K562 (cell line): ENCODE measurements around the gene APC. TPM values are rescaled to one million over a fixed set of nuclear protein-coding genes. Genes with fewer than 3 reads are reported as not detected.
"Not testable (repeated sequence)": the region's sequence is repeated elsewhere in the genome, so short reads cannot be mapped to it uniquely, and the experiment has no call there.

Experiments
- ATAC-seq: fragments of 200-7000 bp; cut with Tn5 transposase; 3 replicates; pipeline ENCODE4 v1.9.1; 2020; ENCODE audit warnings: moderate library complexity
- BruUV-seq: library from RNA; stranded (reverse); fragments of 400-500 nt; replicated peaks from 2 replicates; lab custom pipeline; 2021; lab: Mats Ljungman, UMichigan
- CTCF ChIA-PET: fragments of 300-600 bp; formaldehyde crosslinking; extraction: SDS; loops from one replicate; lab custom pipeline; 2021; ENCODE audit warnings: low intra/inter-chr PET ratio; lab: Yijun Ruan, JAX
- POLR2A ChIA-PET: fragments of 300-600, 350-650 bp; sonication (Branson Sonifier 250); formaldehyde crosslinking; extraction: SDS; loops from one replicate; lab custom pipeline; 2021; ENCODE audit warnings: antibody characterized with exemption, inconsistent platforms; lab: Yijun Ruan, JAX
- DNase-seq, 4 experiments: peaks; one replicate each; pipeline versions ENCODE4 v3.0.0 to v3.0.0-alpha.2; 2011 to 2018; ENCODE audit warnings: low spot score in 3 of 4, mixed read lengths in 3 of 4; ENCODE audit errors: extremely low read depth in 1 of 4
- FAIRE-seq: peaks from 2 replicates; lab custom pipeline; 2011; peaks lifted over from hg19 to GRCh38; lab: Jason Lieb, UNC
- H2AFZ ChIP-seq: 2 replicates; pipeline ENCODE4 v1.6.0; 2011; ENCODE audit warnings: low read depth, low read length, control low read depth, inconsistent platforms
- H3K27ac ChIP-seq: fragments of 200-600 bp; 3 replicates; pipeline ENCODE4 v1.8.0; 2011; ENCODE audit warnings: low read depth, mild to moderate bottlenecking, control low read depth, inconsistent platforms, low read length, moderate library complexity, mixed read lengths; ENCODE audit errors: extremely low read depth
- H3K27me3 ChIP-seq, 2 experiments: fragments of 300-600 bp in 1 of 2; 2 replicates in 1 of 2; 3 replicates in 1 of 2; pipeline versions ENCODE4 v1.6.0 to v1.8.0; 2011; ENCODE audit warnings: inconsistent platforms in 2 of 2, low read length in 2 of 2, mild to moderate bottlenecking in 1 of 2, mixed read lengths in 1 of 2, moderate library complexity in 1 of 2; ENCODE audit not compliant: control insufficient read depth in 2 of 2, insufficient read depth in 2 of 2
- H3K36me3 ChIP-seq: fragments of 300-600 bp; 3 replicates; pipeline ENCODE4 v1.8.0; 2011; ENCODE audit warnings: mild to moderate bottlenecking, low read length, inconsistent platforms; ENCODE audit not compliant: control insufficient read depth, insufficient read depth
- H3K4me1 ChIP-seq, 2 experiments: fragments of 200-600 bp in 1 of 2; replicated peaks in 1 of 2; 2 replicates in 1 of 2; 3 replicates in 1 of 2; pipeline versions ENCODE4 v1.5.1 to v1.8.0; 2011; ENCODE audit warnings: inconsistent platforms in 2 of 2, low read length in 2 of 2, mild to moderate bottlenecking in 1 of 2, mixed read lengths in 1 of 2, moderate library complexity in 1 of 2; ENCODE audit not compliant: control insufficient read depth in 2 of 2, insufficient read depth in 2 of 2
- H3K4me2 ChIP-seq: 2 replicates; pipeline ENCODE4 v1.6.1; 2011; ENCODE audit warnings: low read length, control low read depth, inconsistent platforms, mixed read lengths; ENCODE audit not compliant: insufficient read depth
- H3K4me3 ChIP-seq: fragments of 200-600 bp; sonication (generic), shearing (Covaris generic); 2 replicates; pipeline ENCODE4 v1.5.1; 2016; ENCODE audit warnings: control low read depth, inconsistent platforms
- H3K79me2 ChIP-seq: fragments of 200-600 bp; 3 replicates; pipeline ENCODE4 v1.8.0; 2011; ENCODE audit warnings: low read length, inconsistent platforms; ENCODE audit not compliant: control insufficient read depth, insufficient read depth
- H3K9ac ChIP-seq, 2 experiments: 2 replicates each; pipeline versions ENCODE4 v1.6.0 to v1.6.1; 2011; ENCODE audit warnings: low read depth in 2 of 2, low read length in 2 of 2, control low read depth in 1 of 2, inconsistent platforms in 1 of 2, mild to moderate bottlenecking in 1 of 2, mixed read lengths in 1 of 2; ENCODE audit not compliant: insufficient read depth in 1 of 2
- H3K9me1 ChIP-seq: one replicate; pipeline ENCODE4 v1.6.0; 2011; ENCODE audit warnings: inconsistent platforms, mild to moderate bottlenecking, low read length, moderate library complexity; ENCODE audit not compliant: control insufficient read depth, insufficient read depth
- H3K9me3 ChIP-seq: replicated peaks from 2 replicates; pipeline ENCODE4 v1.5.1; 2011; ENCODE audit warnings: low read depth, low read length, inconsistent platforms; ENCODE audit not compliant: control insufficient read depth, insufficient read depth
- H4K20me1 ChIP-seq: replicated peaks from 2 replicates; pipeline ENCODE4 v1.6.1; 2011; ENCODE audit warnings: low read length, inconsistent platforms, mixed read lengths; ENCODE audit not compliant: control insufficient read depth, insufficient read depth
- ARID4B ChIP-seq: sonication (generic); formaldehyde crosslinking; IDR thresholded peaks from 2 replicates; pipeline ENCODE4 v1.8.0; 2022; ENCODE audit warnings: mild to moderate bottlenecking, missing genetic modification reagents
- BRF2 ChIP-seq: IDR thresholded peaks from 3 replicates; pipeline ENCODE4 v1.6.1; 2011; ENCODE audit warnings: borderline replicate concordance, mild to moderate bottlenecking; ENCODE audit not compliant: insufficient read length, insufficient read depth
- KLF1 ChIP-seq: fragments of 450-650 bp; IDR thresholded peaks from 2 replicates; pipeline ENCODE4 v1.6.1; 2016; ENCODE audit warnings: missing genetic modification characterization, missing compliant biosample characterization
- MECOM ChIP-seq: fragments of 250-450 bp; sonication (Bioruptor Pico); IDR thresholded peaks from 2 replicates; pipeline ENCODE4 v1.8.0; 2022; ENCODE audit warnings: inconsistent platforms
- NELFE ChIP-seq: IDR thresholded peaks from 2 replicates; pipeline ENCODE4 v1.6.1; 2011; ENCODE audit warnings: mild to moderate bottlenecking; ENCODE audit not compliant: insufficient read depth, insufficient read length
- PHF20 ChIP-seq: fragments of 450-650 bp; IDR thresholded peaks from 2 replicates; pipeline ENCODE4 v1.6.1; 2018; ENCODE audit not compliant: partially characterized antibody
- SNIP1 ChIP-seq: fragments of 450-650 bp; IDR thresholded peaks from 2 replicates; pipeline ENCODE4 v1.7.1; 2017; ENCODE audit warnings: low read depth, mild to moderate bottlenecking
- XRCC4 ChIP-seq: IDR thresholded peaks from one replicate; pipeline ENCODE4 v1.6.1; 2011; ENCODE audit not compliant: insufficient read depth, insufficient read length; ENCODE audit errors: extremely low read depth
- WGBS: fragments of 100-300 bp; shearing (Covaris generic); methylation state at CpG from one replicate; pipeline ENCODE4 v1.1.6; 2016; ENCODE audit warnings: low coverage, mixed read lengths; ENCODE audit not compliant: insufficient coverage; ENCODE audit errors: missing lambda C conversion rate; 5-methylcytosine and 5-hydroxymethylcytosine counted together
- in situ Hi-C: fragments of 300-500 bp; cut with MboI; formaldehyde crosslinking; loops from 4 replicates; pipeline ENCODE4 v1.15.0; 2018; ENCODE audit warnings: inconsistent platforms, mixed read lengths
- intact Hi-C: fragments of 100-400 bp; cut with micrococcal nuclease; formaldehyde crosslinking; loops from 2 replicates; pipeline ENCODE4 v1.14.2; 2022
- polyA plus RNA-seq, 8 experiments: library from polyadenylated mRNA; depleted of rRNA in 4 of 8; stranded (reverse) in 5 of 8; unstranded in 3 of 8; fragments of >200 nt; fragmentation: Nextera tagmentation in 2 of 8; fragmentation: Illumina TruSeq in 1 of 8; extraction: Ambion mirVana in 2 of 8; extraction: Trizol in 1 of 8; gene quantifications; 2 replicates each; pipeline versions ENCODE4 v1.2.1 to v1.2.3, GENCODE V29; 2011 to 2014; ENCODE audit warnings: inconsistent platforms in 1 of 8, missing spikeins in 1 of 8
- total RNA-seq, 7 experiments: library from RNA; depleted of rRNA in 6 of 7; stranded (reverse); fragments of >200 nt in 6 of 7; fragmentation: Illumina TruSeq in 2 of 7; extraction: Trizol in 2 of 7; gene quantifications; 2 replicates each; pipeline versions ENCODE4 v1.2.1 to v1.2.3, GENCODE V29; 2011 to 2021; ENCODE audit warnings: low replicate concordance in 1 of 7

The APC gene
- total and polyA plus RNA-seq, 9 of the 15 experiments (the other 6 are each of a cell fraction or from before 2014, with no cell fraction given), result 5.7 to 29.5 (median 15.4) TPM

- in situ Hi-C loops, result no loop called here
- no peaks in the 10 kb centered on the region for H3K36me3 ChIP-seq
- TF ChIP-seq NELFE (no peak), KLF1 (tag) (no peak), BRF2 (no peak), ARID4B (CRISPR knock-in tag) (no peak), XRCC4 (no peak), MECOM (CRISPR knock-in tag) (no peak), SNIP1 (no peak), PHF20 (no peak)
- TF ChIP-seq, all 486 proteins: peak for 0
- ChIA-PET POLR2A (interaction anchor here (0.6 to 1.0 kb wide), 3 partner anchors 19 to 140 kb away, joined by 3 to 5 read pairs (median 3); no protein-coding TSS in a partner anchor), CTCF (interaction anchor here (0.6 kb wide), 1 partner anchor 30 kb away, joined by 3 read pairs; no protein-coding TSS in a partner anchor)
- H3K9me1 ChIP-seq, result no peaks in the 10 kb centered on the region
- H3K79me2 ChIP-seq, result peaks cover 64% of the 10 kb centered on the region
- ATAC-seq, result no peak
- BruUV-seq, result no TSS peak
- H3K27me3 ChIP-seq, result no peaks in the 10 kb centered on the region
- H3K9ac ChIP-seq, result no peak overlapping the region
- H3K4me2 ChIP-seq, result no peak overlapping the region
- H3K9me3 ChIP-seq, result no peaks in the 10 kb centered on the region
- H4K20me1 ChIP-seq, result no peaks in the 10 kb centered on the region
- H2AFZ ChIP-seq, result no peak overlapping the region
- no peak for DNase-seq
- FAIRE-seq, result no peak
- no peak overlapping the region for H3K27ac ChIP-seq
- 81% methylated on average over 5 of the region's 5 CpGs for WGBS
- H3K4me3 ChIP-seq, result no peak overlapping the region
- peaks cover 6 to 16% of the 10 kb centered on the region in 2 experiments; a peak in 4 of 5 replicates for H3K4me1 ChIP-seq
- intact Hi-C loops, result no loop called here
Measured at GRCh38 chr5:112713206-112713605, 24.5 kb upstream of the APC start.

- CTCF ChIA-PET, H3K27me3 ChIP-seq, intact Hi-C loops, H3K9me3 ChIP-seq, DNase-seq, H3K9ac ChIP-seq, H3K27ac ChIP-seq, H3K36me3 ChIP-seq, in situ Hi-C loops, ATAC-seq, H3K4me1 ChIP-seq, H4K20me1 ChIP-seq, FAIRE-seq, H3K4me2 ChIP-seq, H3K4me3 ChIP-seq, H2AFZ ChIP-seq, BruUV-seq, H3K9me1 ChIP-seq: not testable (repeated sequence)
- 80% methylated on average over 6 of the region's 7 CpGs for WGBS
- POLR2A ChIA-PET, result interaction anchor here (1.1 to 1.2 kb wide), 2 partner anchors 9 to 21 kb away, joined by 3 read pairs; partner anchors contain the start of gene APC
- peaks cover 52% of the 10 kb centered on the region for H3K79me2 ChIP-seq
Measured at GRCh38 chr5:112716895-112717294, 20.8 kb upstream of the APC start.
